ENCODE results near the gene DCAF7.

The DCAF7 gene

GRCh38 chr17:63546308-63547082, 3.8 kb upstream of the DCAF7 start:
- no peak for DNase-seq

- no peak for DNase-seq
Observed at GRCh38 chr17:63547083-63547523, 3.2 kb upstream of the DCAF7 start.

GRCh38 chr17:63549289-63549945, 860 bp upstream of the DCAF7 start:
- DNase-seq: no peak

GRCh38 chr17:63550817-63551639, 751 bp downstream of the DCAF7 start:
- peak; percentile 55 for DNase-seq

GRCh38 chr17:63552211-63552610, 1.9 kb downstream of the DCAF7 start:
- no peak for DNase-seq

- DNase-seq: no peak
Observed at GRCh38 chr17:63555500-63556156, 5.4 kb downstream of the DCAF7 start.

- DNase-seq: no peak
Observed at GRCh38 chr17:63557416-63557815, 7.1 kb downstream of the DCAF7 start.

GRCh38 chr17:63558441-63558840, 8.2 kb downstream of the DCAF7 start:
- no peak for DNase-seq

- no peak for DNase-seq
Observed at GRCh38 chr17:63561819-63562218, 11.5 kb downstream of the DCAF7 start.

GRCh38 chr17:63563339-63563738, 13.1 kb downstream of the DCAF7 start:
- no peak for DNase-seq

- no peak for DNase-seq
Observed at GRCh38 chr17:63564562-63564961, 14.3 kb downstream of the DCAF7 start.

GRCh38 chr17:63567229-63567628, 17.0 kb downstream of the DCAF7 start:
- DNase-seq: no peak

GRCh38 chr17:63568563-63568962, 18.3 kb downstream of the DCAF7 start:
- DNase-seq: no peak

GRCh38 chr17:63571632-63572310, 21.5 kb downstream of the DCAF7 start:
- no peak for DNase-seq

GRCh38 chr17:63573634-63574033, 23.4 kb downstream of the DCAF7 start:
- no peak for DNase-seq

GRCh38 chr17:63578027-63578768, 27.9 kb downstream of the DCAF7 start:
- no peak for DNase-seq

GRCh38 chr17:63578769-63579111, 28.5 kb downstream of the DCAF7 start:
- DNase-seq: no peak

- DNase-seq: no peak
Observed at GRCh38 chr17:63579633-63580032, 29.4 kb downstream of the DCAF7 start.

GRCh38 chr17:63587770-63588169, 37.5 kb downstream of the DCAF7 start:
- no peak for DNase-seq

GRCh38 chr17:63588797-63589196, 38.5 kb downstream of the DCAF7 start:
- DNase-seq: no peak

GRCh38 chr17:63589646-63590045, 39.4 kb downstream of the DCAF7 start:
- DNase-seq: no peak

GRCh38 chr17:63592797-63593196, 42.5 kb downstream of the DCAF7 start:
- DNase-seq: no peak

Measured in left hindlimb (tissue), 1 donor.